CD4-positive, CD25-positive, alpha-beta regulatory T cell (primary cell): ENCODE data around the gene PHKA1. TPM values are rescaled to one million over a fixed set of nuclear protein-coding genes. Genes with fewer than 3 reads are reported as not detected.
"Not testable (repeated sequence)": the region's sequence is repeated elsewhere in the genome, so short reads cannot be mapped to it uniquely, and the experiment has no call there.

Experiments used
- ATAC-seq, 2 donors: fragments of 150-1000 bp; cut with Tn5 transposase; one replicate each; pipeline ENCODE4 v1.10.0; 2021; ENCODE audit warnings: low read depth in 2 of 2, moderate number of reproducible peaks in 2 of 2, moderate library complexity in 1 of 2
- DNase-seq, 3 donors: peaks; one replicate each; pipeline versions ENCODE4 v3.0.0 to v3.0.0-alpha.2; 2012 to 2022; ENCODE audit warnings: mixed read lengths in 1 of 3
- H3K27ac ChIP-seq: one replicate; pipeline ENCODE4 v1.7.0; 2013; ENCODE audit warnings: mild to moderate bottlenecking, low read length; ENCODE audit not compliant: insufficient read depth, poor library complexity, severe bottlenecking
- H3K27me3 ChIP-seq: one replicate; pipeline ENCODE4 v1.7.0; 2013; ENCODE audit warnings: low read length; ENCODE audit not compliant: control insufficient read depth, insufficient read depth
- H3K36me3 ChIP-seq: one replicate; pipeline ENCODE4 v1.7.0; 2013; ENCODE audit warnings: mild to moderate bottlenecking, low read length, moderate library complexity; ENCODE audit not compliant: control insufficient read depth, insufficient read depth
- H3K4me1 ChIP-seq: 2 replicates; pipeline ENCODE4 v1.7.0; 2013; ENCODE audit warnings: mild to moderate bottlenecking, low read length; ENCODE audit not compliant: insufficient read depth, control insufficient read depth, poor library complexity, severe bottlenecking
- H3K4me3 ChIP-seq: one replicate; pipeline ENCODE4 v1.7.0; 2013; ENCODE audit warnings: low read depth, mild to moderate bottlenecking, low read length, moderate library complexity
- H3K9me3 ChIP-seq, 2 experiments: 1 replicate in 1 of 2; 2 replicates in 1 of 2; pipeline ENCODE4 v1.7.0; 2013; ENCODE audit warnings: low read length in 2 of 2, mild to moderate bottlenecking in 1 of 2, moderate library complexity in 1 of 2; ENCODE audit not compliant: control insufficient read depth in 2 of 2
- H3K27ac Mint-ChIP-seq, 3 donors: one replicate each; pipeline ENCODE4 v1.8.0; 2020 to 2022; ENCODE audit warnings: mild to moderate bottlenecking in 3 of 3, mixed read lengths in 3 of 3, moderate library complexity in 2 of 3
- H3K27me3 Mint-ChIP-seq: one replicate; pipeline ENCODE4 v1.8.0; 2022; ENCODE audit warnings: mild to moderate bottlenecking, mixed read lengths
- H3K36me3 Mint-ChIP-seq: one replicate; pipeline ENCODE4 v1.8.0; 2020; ENCODE audit warnings: mixed read lengths
- H3K4me1 Mint-ChIP-seq, 4 donors: one replicate each; pipeline ENCODE4 v1.8.0; 2020 to 2022; ENCODE audit warnings: mixed read lengths in 4 of 4, mild to moderate bottlenecking in 1 of 4
- H3K4me3 Mint-ChIP-seq, 4 donors: one replicate each; pipeline ENCODE4 v1.8.0; 2020 to 2022; ENCODE audit warnings: mild to moderate bottlenecking in 4 of 4, mixed read lengths in 4 of 4, moderate library complexity in 3 of 4
- H3K9me3 Mint-ChIP-seq, 7 donors: one replicate each; pipeline ENCODE4 v1.8.0; 2020 to 2022; ENCODE audit warnings: mixed read lengths in 7 of 7, mild to moderate bottlenecking in 3 of 7, moderate library complexity in 2 of 7
- polyA plus RNA-seq, 4 donors: library from polyadenylated mRNA; unstranded; fragments of 300-500 nt; fragmentation: Illumina TruSeq; gene quantifications; one replicate each; pipeline ENCODE4 v1.2.3, GENCODE V29; 2021
- total RNA-seq: library from RNA; stranded (reverse); gene quantifications from one replicate; pipeline ENCODE4 v1.2.3, GENCODE V29; 2022

Gene PHKA1
- total and polyA plus RNA-seq, 5 donors from 2014 or later: 0.08 to 0.30 TPM; not detected in 3

DNA sequence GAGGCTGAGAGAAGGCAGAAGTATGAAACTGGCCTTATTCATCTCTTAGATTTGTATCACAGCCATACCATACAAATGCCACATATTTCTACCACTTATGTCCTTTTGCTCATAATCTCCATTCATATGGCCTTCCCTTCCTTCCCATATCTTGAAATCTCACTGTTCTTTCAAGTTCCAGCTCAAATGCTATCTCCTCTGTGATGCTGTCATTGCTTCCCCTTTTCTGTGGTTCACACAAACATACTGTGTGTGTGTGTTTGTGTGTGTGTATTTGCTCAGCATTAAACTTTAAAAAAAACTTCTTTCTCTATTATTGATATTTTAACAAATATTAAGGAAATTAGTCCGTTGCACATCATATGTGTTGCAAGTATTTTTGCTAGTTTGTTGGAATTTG lies 26.7 kb downstream of the PHKA1 start:
- Histone ChIP-seq H3K36me3 (no peaks in the 10 kb centered on the region), H3K4me1 (no peaks in the 10 kb centered on the region), H3K9me3 (no peaks in the 10 kb centered on the region), H3K4me3 (no peak overlapping the region), H3K27ac (no peak overlapping the region), H3K27me3 (no peaks in the 10 kb centered on the region)
- Mint-ChIP-seq H3K4me3 (no peak overlapping the region), H3K27ac (no peak overlapping the region), H3K4me1 (no peaks in the 10 kb centered on the region), H3K27me3 (peaks cover 4% of the 10 kb centered on the region), H3K36me3 (no peaks in the 10 kb centered on the region), H3K9me3 (peaks cover 0 to 3% (median 0%) of the 10 kb centered on the region in 7 donors)
- DNase-seq (no peak), ATAC-seq (no peak)

DNA sequence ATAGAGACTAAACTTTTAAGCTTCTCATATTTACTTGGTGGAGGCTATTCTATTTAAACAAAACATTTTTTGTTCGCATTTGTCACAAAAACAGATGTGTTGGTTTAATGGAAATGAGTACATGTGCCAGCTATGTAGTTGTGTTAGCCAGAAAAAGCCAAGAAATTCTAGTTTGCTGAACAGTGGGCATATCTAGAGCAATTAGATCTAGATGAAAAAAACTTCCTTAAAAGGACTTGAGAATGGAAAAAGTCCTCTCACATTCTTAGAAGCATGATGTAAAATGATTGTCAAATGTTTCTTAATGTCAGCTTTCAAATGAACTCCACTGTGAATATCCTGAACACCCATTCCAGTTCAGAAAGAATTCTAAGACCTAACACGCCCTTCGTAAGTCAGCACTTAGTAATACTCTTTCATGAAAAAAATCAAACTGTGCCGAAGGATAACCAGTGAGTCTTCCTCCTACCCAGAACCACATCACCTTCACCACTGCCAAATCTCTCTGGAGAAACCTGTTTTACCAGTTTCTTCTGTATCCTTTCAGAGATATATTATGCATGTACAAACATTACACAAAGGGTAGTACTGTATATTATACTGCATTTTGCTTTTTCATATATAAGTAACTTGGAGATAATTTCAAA lies 28.2 kb downstream of the PHKA1 start:
- Histone ChIP-seq H3K9me3 (no peaks in the 10 kb centered on the region), H3K4me1 (no peaks in the 10 kb centered on the region), H3K36me3 (no peaks in the 10 kb centered on the region), H3K27ac (no peak overlapping the region), H3K4me3 (no peak overlapping the region), H3K27me3 (no peaks in the 10 kb centered on the region)
- Mint-ChIP-seq H3K27me3 (peaks cover 4% of the 10 kb centered on the region), H3K9me3 (peaks cover 0 to 3% (median 0%) of the 10 kb centered on the region in 7 donors), H3K4me1 (no peaks in the 10 kb centered on the region), H3K27ac (no peak overlapping the region), H3K4me3 (no peak overlapping the region), H3K36me3 (no peaks in the 10 kb centered on the region)
- ATAC-seq: no peak
- no peak for DNase-seq

DNA sequence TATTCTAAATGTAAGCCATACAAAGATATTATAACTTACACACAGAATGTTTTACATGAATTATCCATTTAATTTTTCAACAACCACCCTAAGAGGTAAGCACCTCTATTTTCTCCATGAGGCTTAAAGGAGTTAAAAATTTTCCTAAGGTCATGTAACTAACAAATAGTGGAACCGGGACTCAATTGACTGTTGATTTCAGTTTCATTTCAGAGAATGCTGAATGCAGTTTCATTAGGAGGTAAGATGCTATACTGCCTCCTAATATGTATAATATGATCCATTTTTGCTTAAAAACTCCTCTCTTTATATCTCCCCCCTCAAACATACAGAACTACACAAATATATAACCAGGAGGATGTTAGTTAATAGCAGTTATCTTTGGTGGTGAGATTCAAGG lies 29.1 kb downstream of the PHKA1 start:
- no peak overlapping the region for H3K27ac ChIP-seq
- H3K4me1 ChIP-seq: no peaks in the 10 kb centered on the region
- H3K4me3 ChIP-seq: no peak overlapping the region
- ATAC-seq (no peak), DNase-seq (no peak)
- no peaks in the 10 kb centered on the region for H3K9me3 ChIP-seq
- peaks cover 4% of the 10 kb centered on the region for H3K27me3 Mint-ChIP-seq
- no peaks in the 10 kb centered on the region for H3K36me3 ChIP-seq
- no peaks in the 10 kb centered on the region for H3K4me1 Mint-ChIP-seq
- H3K4me3 Mint-ChIP-seq: no peak overlapping the region
- no peaks in the 10 kb centered on the region for H3K27me3 ChIP-seq
- peaks cover 0 to 3% (median 0%) of the 10 kb centered on the region in 7 donors for H3K9me3 Mint-ChIP-seq
- H3K36me3 Mint-ChIP-seq: no peaks in the 10 kb centered on the region
- H3K27ac Mint-ChIP-seq: no peak overlapping the region

DNA sequence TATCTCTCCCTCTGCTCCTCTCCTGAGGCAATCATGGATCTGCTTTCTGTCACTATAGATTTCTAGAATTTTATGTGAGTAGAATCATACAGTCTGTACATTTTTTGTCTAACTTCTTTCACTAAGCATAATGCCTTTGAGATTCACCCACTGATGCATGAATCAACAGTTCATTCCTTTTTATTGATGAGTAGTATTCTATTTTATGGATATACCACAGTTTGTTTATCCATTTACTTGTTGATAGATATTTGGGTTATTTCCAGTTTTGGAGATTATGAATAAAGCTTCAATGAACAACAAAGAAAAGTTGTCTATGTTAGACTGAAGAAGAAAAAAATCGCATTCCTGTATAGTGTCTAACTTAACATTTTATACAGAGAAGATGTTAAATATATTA lies 30.5 kb downstream of the PHKA1 start:
- no peak overlapping the region for H3K27ac ChIP-seq
- no peaks in the 10 kb centered on the region for H3K4me1 ChIP-seq
- no peak overlapping the region for H3K4me3 ChIP-seq
- no peaks in the 10 kb centered on the region for H3K36me3 ChIP-seq
- no peaks in the 10 kb centered on the region for H3K27me3 ChIP-seq
- no peak overlapping the region for H3K27ac Mint-ChIP-seq
- H3K4me1 Mint-ChIP-seq: no peaks in the 10 kb centered on the region
- ATAC-seq (no peak), DNase-seq (no peak)
- peaks cover 0 to 4% (median 1%) of the 10 kb centered on the region in 7 donors for H3K9me3 Mint-ChIP-seq
- no peaks in the 10 kb centered on the region for H3K36me3 Mint-ChIP-seq
- H3K9me3 ChIP-seq: no peaks in the 10 kb centered on the region
- H3K4me3 Mint-ChIP-seq: no peak overlapping the region
- H3K27me3 Mint-ChIP-seq: peaks cover under 1% of the 10 kb centered on the region

DNA sequence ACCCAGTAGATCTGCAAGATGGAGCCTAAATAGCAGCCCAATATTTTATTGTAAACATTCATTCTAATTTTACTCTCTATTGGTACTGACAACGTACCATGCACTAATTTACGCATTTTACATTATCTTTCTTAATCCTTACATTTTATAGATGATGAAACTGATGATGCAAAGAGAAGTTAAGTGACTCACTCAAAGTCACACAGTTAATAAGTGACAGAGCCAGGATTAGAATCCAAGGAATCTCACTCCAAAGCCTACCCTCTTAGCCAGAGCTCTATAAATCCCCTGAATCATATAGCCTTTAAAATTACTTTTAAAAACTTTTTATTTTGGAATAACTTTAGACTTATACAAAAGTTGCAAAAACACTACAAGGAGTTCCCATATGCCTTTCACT lies 37.6 kb downstream of the PHKA1 start:
- ATAC-seq (no peak), DNase-seq (no peak)
- Histone ChIP-seq H3K4me3 (no peak overlapping the region), H3K27me3 (no peaks in the 10 kb centered on the region), H3K36me3 (no peaks in the 10 kb centered on the region), H3K9me3 (no peaks in the 10 kb centered on the region), H3K27ac (no peak overlapping the region), H3K4me1 (no peaks in the 10 kb centered on the region)
- Mint-ChIP-seq H3K27ac (no peak overlapping the region), H3K27me3 (no peaks in the 10 kb centered on the region), H3K4me1 (no peaks in the 10 kb centered on the region), H3K36me3 (no peaks in the 10 kb centered on the region), H3K4me3 (no peak overlapping the region), H3K9me3 (peaks cover 0 to 4% (median 0%) of the 10 kb centered on the region in 7 donors)

DNA sequence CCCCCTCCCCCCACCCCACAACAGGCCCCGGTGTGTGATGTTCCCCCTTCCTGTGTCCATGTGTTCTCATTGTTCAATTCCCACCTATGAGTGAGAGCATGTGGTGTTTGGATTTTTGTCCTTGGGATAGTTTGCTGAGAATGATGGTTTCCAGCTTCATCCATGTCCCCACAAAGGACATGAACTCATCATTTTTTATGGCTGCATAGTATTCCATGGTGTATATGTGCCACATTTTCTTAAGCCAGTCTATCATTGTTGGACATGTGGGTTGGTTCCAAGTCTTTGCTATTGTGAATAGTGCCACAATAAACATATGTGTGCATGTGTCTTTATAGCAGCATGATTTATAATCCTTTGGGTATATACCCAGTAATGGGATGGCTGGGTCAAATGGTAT lies 40.2 kb downstream of the PHKA1 start:
- not testable (repeated sequence) for ATAC-seq, DNase-seq, H3K27me3 ChIP-seq, H3K9me3 Mint-ChIP-seq, H3K9me3 ChIP-seq, H3K4me3 ChIP-seq, H3K36me3 ChIP-seq, H3K4me1 ChIP-seq, H3K27me3 Mint-ChIP-seq, H3K36me3 Mint-ChIP-seq, H3K27ac ChIP-seq, H3K4me1 Mint-ChIP-seq, H3K4me3 Mint-ChIP-seq, H3K27ac Mint-ChIP-seq

DNA sequence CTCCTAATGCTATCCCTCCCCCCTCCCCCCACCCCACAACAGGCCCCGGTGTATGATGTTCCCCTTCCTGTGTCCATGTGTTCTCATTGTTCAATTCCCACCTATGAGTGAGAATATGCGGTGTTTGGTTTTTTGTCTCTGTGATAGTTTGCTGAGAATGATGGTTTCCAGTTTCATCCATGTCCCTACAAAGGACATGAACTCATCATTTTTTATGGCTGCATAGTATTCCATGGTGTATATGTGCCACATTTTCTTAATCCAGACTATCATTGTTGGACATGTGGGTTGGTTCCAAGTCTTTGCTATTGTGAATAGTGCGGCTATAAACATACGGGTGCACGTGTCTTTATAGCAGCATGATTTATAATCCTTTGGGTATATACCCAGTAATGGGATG lies 44.6 kb downstream of the PHKA1 start:
- not testable (repeated sequence) for H3K36me3 ChIP-seq, H3K9me3 ChIP-seq, H3K27ac ChIP-seq, DNase-seq, H3K4me3 ChIP-seq, H3K4me1 Mint-ChIP-seq, H3K27me3 Mint-ChIP-seq, H3K4me1 ChIP-seq, ATAC-seq, H3K36me3 Mint-ChIP-seq, H3K27ac Mint-ChIP-seq, H3K4me3 Mint-ChIP-seq, H3K27me3 ChIP-seq, H3K9me3 Mint-ChIP-seq

- H3K4me1 Mint-ChIP-seq: peaks cover 0 to 10% (median 2%) of the 10 kb centered on the region in 4 donors
- H3K27me3 Mint-ChIP-seq: no peaks in the 10 kb centered on the region
- no peaks in the 10 kb centered on the region for H3K4me1 ChIP-seq
- H3K36me3 ChIP-seq: no peaks in the 10 kb centered on the region
- H3K9me3 Mint-ChIP-seq: peaks cover 0 to 5% (median 0%) of the 10 kb centered on the region in 7 donors
- DNase-seq (no peak), ATAC-seq (no peak)
- no peaks in the 10 kb centered on the region for H3K9me3 ChIP-seq
- no peaks in the 10 kb centered on the region for H3K27me3 ChIP-seq
- H3K4me3 Mint-ChIP-seq: no peak overlapping the region
- no peaks in the 10 kb centered on the region for H3K36me3 Mint-ChIP-seq
- no peak overlapping the region for H3K27ac Mint-ChIP-seq
- no peak overlapping the region for H3K27ac ChIP-seq
- H3K4me3 ChIP-seq: no peak overlapping the region
Observed at GRCh38 chrX:72666451-72666850, 47.7 kb downstream of the PHKA1 start.
